Body of pancreas (tissue), 4 donors: ENCODE data around the gene NDRG3.

Experiments
- POLR2A ChIP-seq, 3 donors: fragments of 450-650 bp; IDR thresholded peaks; one replicate each; pipeline ENCODE4 v1.6.1; 2016; ENCODE audit warnings: antibody characterized with exemption in 3 of 3, mild to moderate bottlenecking in 2 of 3
- TF ChIP-seq, protein P1 (sequence below), 7 experiments: fragments of 450-650 bp in 4 of 7; fragments of 200-600 bp in 3 of 7; sonication (generic) in 3 of 7; IDR thresholded peaks; one replicate each; pipeline ENCODE4 v1.5.1; 2016 to 2019; ENCODE audit warnings: antibody characterized with exemption in 7 of 7

DNA sequence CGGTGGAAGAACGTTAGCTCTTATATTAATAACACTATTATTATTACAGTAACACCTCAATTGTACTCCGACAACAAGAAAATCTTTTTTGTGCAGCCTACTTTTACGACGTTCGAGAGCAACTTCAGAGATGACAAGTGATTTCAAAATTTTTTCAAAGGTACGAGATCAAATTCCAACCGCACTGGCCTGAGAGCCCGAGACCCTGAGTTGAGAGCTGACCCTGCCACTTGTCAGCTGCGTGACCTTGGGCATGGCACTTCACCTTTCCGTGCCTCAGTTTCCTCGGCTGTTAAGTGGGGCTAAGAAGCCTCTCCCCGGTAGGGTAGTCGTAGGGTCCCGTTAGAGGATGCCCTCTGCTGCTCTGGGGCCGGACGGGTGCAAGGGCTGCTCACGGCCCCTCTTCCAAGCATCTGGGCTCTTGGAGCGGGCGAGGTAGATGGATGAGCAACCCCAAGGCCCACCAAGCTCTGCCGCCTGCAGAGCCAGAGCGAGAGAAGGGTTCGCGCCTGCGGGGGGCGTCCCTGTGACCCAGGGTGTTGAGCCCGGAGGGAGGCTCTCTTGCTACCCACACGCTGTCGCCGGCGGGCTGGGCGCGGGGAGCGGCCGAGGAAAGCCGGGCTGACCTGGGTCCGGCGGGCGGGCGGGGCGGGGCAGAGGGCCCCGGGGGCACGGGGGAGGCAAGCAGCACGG, 510 bp downstream of the NDRG3 start:
- TF ChIP-seq, protein P1, sequence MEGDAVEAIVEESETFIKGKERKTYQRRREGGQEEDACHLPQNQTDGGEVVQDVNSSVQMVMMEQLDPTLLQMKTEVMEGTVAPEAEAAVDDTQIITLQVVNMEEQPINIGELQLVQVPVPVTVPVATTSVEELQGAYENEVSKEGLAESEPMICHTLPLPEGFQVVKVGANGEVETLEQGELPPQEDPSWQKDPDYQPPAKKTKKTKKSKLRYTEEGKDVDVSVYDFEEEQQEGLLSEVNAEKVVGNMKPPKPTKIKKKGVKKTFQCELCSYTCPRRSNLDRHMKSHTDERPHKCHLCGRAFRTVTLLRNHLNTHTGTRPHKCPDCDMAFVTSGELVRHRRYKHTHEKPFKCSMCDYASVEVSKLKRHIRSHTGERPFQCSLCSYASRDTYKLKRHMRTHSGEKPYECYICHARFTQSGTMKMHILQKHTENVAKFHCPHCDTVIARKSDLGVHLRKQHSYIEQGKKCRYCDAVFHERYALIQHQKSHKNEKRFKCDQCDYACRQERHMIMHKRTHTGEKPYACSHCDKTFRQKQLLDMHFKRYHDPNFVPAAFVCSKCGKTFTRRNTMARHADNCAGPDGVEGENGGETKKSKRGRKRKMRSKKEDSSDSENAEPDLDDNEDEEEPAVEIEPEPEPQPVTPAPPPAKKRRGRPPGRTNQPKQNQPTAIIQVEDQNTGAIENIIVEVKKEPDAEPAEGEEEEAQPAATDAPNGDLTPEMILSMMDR (IDR thresholded peaks at IDR 0.05), result no peak
- no peak for TF ChIP-seq POLR2A (IDR thresholded peaks at IDR 0.05)
